Sigmoid colon (tissue), 4 donors: ENCODE results near the gene FSTL5.

Experiments
- EP300 ChIP-seq, 4 donors: sonication (generic); formaldehyde crosslinking; IDR thresholded peaks; one replicate each; pipeline ENCODE4 v1.6.1; 2017; ENCODE audit warnings: antibody characterized with exemption in 4 of 4
- POLR2A ChIP-seq, 2 donors: fragments of 450-650 bp; IDR thresholded peaks; one replicate each; pipeline ENCODE4 v1.6.1; 2016; ENCODE audit warnings: antibody characterized with exemption in 2 of 2, mild to moderate bottlenecking in 2 of 2, moderate library complexity in 2 of 2
- POLR2AphosphoS5 ChIP-seq, 4 donors: sonication (generic); formaldehyde crosslinking; IDR thresholded peaks; one replicate each; pipeline ENCODE4 v1.6.1; 2017; ENCODE audit warnings: antibody characterized with exemption in 4 of 4
- TF ChIP-seq, protein P1 (sequence below), 4 experiments: fragments of 450-650 bp in 3 of 4; fragments of 200-600 bp in 1 of 4; IDR thresholded peaks; one replicate each; pipeline ENCODE4 v1.5.1; 2016 to 2019; ENCODE audit warnings: antibody characterized with exemption in 4 of 4, mild to moderate bottlenecking in 3 of 4, moderate library complexity in 2 of 4

DNA sequence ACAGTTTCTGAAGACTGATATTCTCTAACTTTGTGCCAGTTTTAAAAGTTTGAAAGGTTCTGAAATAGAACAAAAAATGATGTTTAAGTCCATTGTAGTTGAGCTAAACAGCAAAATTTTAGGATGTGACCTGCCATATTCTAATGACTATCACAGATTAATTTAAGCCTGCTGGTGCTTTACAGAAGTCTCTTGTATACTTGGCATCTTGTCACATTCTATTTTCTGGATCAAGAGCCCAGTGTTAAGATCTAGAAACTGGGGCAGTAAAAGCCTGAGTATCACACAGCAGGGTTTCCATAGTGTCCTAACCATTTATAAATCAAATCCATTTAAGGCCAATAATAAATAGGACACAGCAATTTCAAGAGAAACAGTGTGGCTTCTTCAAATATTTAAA lies 12.4 kb downstream of the FSTL5 start:
- TF ChIP-seq, protein P1, sequence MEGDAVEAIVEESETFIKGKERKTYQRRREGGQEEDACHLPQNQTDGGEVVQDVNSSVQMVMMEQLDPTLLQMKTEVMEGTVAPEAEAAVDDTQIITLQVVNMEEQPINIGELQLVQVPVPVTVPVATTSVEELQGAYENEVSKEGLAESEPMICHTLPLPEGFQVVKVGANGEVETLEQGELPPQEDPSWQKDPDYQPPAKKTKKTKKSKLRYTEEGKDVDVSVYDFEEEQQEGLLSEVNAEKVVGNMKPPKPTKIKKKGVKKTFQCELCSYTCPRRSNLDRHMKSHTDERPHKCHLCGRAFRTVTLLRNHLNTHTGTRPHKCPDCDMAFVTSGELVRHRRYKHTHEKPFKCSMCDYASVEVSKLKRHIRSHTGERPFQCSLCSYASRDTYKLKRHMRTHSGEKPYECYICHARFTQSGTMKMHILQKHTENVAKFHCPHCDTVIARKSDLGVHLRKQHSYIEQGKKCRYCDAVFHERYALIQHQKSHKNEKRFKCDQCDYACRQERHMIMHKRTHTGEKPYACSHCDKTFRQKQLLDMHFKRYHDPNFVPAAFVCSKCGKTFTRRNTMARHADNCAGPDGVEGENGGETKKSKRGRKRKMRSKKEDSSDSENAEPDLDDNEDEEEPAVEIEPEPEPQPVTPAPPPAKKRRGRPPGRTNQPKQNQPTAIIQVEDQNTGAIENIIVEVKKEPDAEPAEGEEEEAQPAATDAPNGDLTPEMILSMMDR (IDR thresholded peaks at IDR 0.05) = no peak
- TF ChIP-seq POLR2AphosphoS5 (IDR thresholded peaks at IDR 0.05) (no peak), POLR2A (IDR thresholded peaks at IDR 0.05) (no peak), EP300 (IDR thresholded peaks at IDR 0.05) (no peak)
